ENCODE results near the gene PRKCQ.

DNA sequence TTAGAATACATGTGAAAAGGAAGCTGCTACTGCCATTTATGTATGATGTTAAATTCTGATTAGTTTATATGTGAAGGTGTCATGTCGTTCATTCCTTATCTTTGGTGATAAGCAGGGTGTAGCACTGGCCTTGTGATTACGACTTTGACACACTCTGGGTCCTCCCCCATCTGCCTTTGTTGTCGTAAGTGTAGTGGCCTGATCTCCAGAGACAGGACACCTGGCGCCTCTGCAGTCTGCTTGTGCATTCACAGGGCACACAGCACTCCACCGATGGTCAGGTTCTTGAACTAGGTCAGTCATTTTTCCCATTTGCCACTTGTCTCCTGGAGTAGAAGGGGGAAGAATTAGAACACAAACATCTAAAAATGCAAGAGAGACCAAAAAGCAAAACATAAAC is 186.0 kb downstream of the PRKCQ start:
- TF ChIP-seq, protein P1, sequence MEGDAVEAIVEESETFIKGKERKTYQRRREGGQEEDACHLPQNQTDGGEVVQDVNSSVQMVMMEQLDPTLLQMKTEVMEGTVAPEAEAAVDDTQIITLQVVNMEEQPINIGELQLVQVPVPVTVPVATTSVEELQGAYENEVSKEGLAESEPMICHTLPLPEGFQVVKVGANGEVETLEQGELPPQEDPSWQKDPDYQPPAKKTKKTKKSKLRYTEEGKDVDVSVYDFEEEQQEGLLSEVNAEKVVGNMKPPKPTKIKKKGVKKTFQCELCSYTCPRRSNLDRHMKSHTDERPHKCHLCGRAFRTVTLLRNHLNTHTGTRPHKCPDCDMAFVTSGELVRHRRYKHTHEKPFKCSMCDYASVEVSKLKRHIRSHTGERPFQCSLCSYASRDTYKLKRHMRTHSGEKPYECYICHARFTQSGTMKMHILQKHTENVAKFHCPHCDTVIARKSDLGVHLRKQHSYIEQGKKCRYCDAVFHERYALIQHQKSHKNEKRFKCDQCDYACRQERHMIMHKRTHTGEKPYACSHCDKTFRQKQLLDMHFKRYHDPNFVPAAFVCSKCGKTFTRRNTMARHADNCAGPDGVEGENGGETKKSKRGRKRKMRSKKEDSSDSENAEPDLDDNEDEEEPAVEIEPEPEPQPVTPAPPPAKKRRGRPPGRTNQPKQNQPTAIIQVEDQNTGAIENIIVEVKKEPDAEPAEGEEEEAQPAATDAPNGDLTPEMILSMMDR (optimal IDR thresholded peaks at IDR 0.05 in 1 of 3, IDR thresholded peaks at IDR 0.05 in 1 of 3, conservative IDR thresholded peaks at IDR 0.05 in 1 of 3; ENCODE audit: extremely low read depth in 1 of 3, insufficient read depth in 2 of 3, low read length in 3 of 3): no peak
- no peak for TF ChIP-seq EZH2 (IDR thresholded peaks at IDR 0.05; ENCODE audit: low read length)

Data from keratinocyte (primary cell).